MM.1S (cell line): Measurements from ENCODE around the gene ECE1.
"Not testable (repeated sequence)": the region's sequence is repeated elsewhere in the genome, so short reads cannot be mapped to it uniquely, and the experiment has no call there.

ENCODE experiments used
- DNase-seq: peaks from one replicate; pipeline ENCODE4 v3.0.0-alpha.2; 2015
- H2AFZ ChIP-seq: fragments of 300-600 bp; sonication (generic); 2 replicates; pipeline ENCODE4 v1.6.0; 2016; ENCODE audit warnings: antibody characterized with exemption, low read length
- H3F3A ChIP-seq: fragments of 300-600 bp; sonication (generic); 2 replicates; pipeline ENCODE4 v1.6.1; 2016; ENCODE audit warnings: mild to moderate bottlenecking, antibody characterized with exemption, low read length, moderate library complexity, mixed read lengths; ENCODE audit not compliant: insufficient read depth
- H3K27ac ChIP-seq: fragments of 300-600 bp; sonication (generic); 2 replicates; pipeline ENCODE4 v1.5.1; 2016; ENCODE audit warnings: mild to moderate bottlenecking, low read length
- H3K27me3 ChIP-seq: fragments of 300-600 bp; sonication (generic); replicated peaks from 2 replicates; pipeline ENCODE4 v1.6.0; 2016; ENCODE audit warnings: low read length; ENCODE audit not compliant: insufficient read depth
- H3K36me3 ChIP-seq: fragments of 300-600 bp; sonication (generic); replicated peaks from 2 replicates; pipeline ENCODE4 v1.6.1; 2016; ENCODE audit warnings: mild to moderate bottlenecking, low read length, mixed read lengths; ENCODE audit not compliant: insufficient read depth
- H3K4me1 ChIP-seq: fragments of 300-600 bp; sonication (generic); 2 replicates; pipeline ENCODE4 v1.6.1; 2016; ENCODE audit warnings: low read length, mixed read lengths
- H3K4me2 ChIP-seq: fragments of 300-600 bp; sonication (generic); 2 replicates; pipeline ENCODE4 v1.6.0; 2016; ENCODE audit warnings: low read depth, low read length
- H3K4me3 ChIP-seq: fragments of 300-600 bp; sonication (generic); 2 replicates; pipeline ENCODE4 v1.5.1; 2016; ENCODE audit warnings: low read length, mixed read lengths
- H3K79me2 ChIP-seq: fragments of 300-600 bp; sonication (generic); 2 replicates; pipeline ENCODE4 v1.6.1; 2016; ENCODE audit warnings: mixed run types, low read length, mixed read lengths
- H3K9ac ChIP-seq: fragments of 300-600 bp; sonication (generic); 2 replicates; pipeline ENCODE4 v1.6.1; 2016; ENCODE audit warnings: low read length, mixed read lengths
- H3K9me2 ChIP-seq: fragments of 300-600 bp; sonication (generic); replicated peaks from 2 replicates; pipeline ENCODE4 v1.6.1; 2016; ENCODE audit warnings: mild to moderate bottlenecking, low read length, mixed read lengths; ENCODE audit not compliant: insufficient read depth
- H3K9me3 ChIP-seq: fragments of 300-600 bp; sonication (generic); replicated peaks from 2 replicates; pipeline ENCODE4 v1.6.1; 2016; ENCODE audit warnings: mild to moderate bottlenecking, low read length, mixed read lengths; ENCODE audit not compliant: insufficient read depth
- H4K20me1 ChIP-seq: fragments of 300-600 bp; sonication (generic); 2 replicates; pipeline ENCODE4 v1.6.1; 2016; ENCODE audit warnings: mild to moderate bottlenecking, low read length, moderate library complexity, mixed read lengths; ENCODE audit not compliant: insufficient read depth
- EZH2 ChIP-seq: fragments of 300-600 bp; sonication (generic); optimal IDR thresholded peaks from 2 replicates; pipeline ENCODE3; 2017; ENCODE audit warnings: low read depth, mild to moderate bottlenecking, antibody characterized with exemption, low read length, mixed read lengths
- EZH2phosphoT487 ChIP-seq: fragments of 300-600 bp; sonication (generic); IDR thresholded peaks from 2 replicates; pipeline ENCODE4 v1.6.1; 2018; ENCODE audit warnings: antibody characterized with exemption, low read length
- TF ChIP-seq, protein P1 (sequence below): fragments of 300-600 bp; sonication (generic); IDR thresholded peaks from 2 replicates; pipeline ENCODE4 v1.5.1; 2016; ENCODE audit warnings: antibody characterized with exemption, low read length, mixed read lengths

ECE1 gene

DNA sequence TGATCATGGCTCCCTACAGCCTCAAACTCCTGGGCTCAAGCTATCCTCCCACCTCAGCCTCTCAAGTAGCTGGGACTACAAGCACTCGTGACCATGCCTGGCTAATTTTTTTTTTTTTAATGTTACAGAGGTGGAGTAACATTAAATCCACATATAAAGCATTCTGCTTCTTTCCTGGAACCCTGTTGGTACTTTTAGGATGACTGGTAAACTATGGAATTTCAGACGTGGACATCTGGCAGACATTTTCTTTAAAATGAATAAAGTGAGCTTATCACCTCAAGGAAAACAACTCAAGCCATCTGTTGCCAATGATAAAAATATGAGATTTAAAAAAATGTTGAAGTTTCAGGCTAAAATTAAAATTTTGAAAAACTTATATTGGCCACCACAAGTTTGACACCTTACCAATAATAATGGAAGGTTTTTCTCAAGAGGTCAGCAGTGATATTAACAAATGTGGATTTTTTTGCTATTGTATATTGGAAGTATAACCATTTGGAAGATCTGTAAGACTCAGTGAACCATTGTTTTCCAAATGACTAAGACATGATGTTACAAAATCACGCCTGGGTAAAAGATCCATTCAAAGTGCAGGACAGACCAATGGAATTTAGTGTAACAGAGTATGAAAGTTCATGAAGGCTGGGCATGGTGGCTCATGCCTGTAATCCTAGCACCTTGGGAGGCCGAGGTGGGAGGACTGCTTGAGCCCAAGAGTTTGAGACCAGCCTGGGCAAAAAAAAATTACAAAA, 60.8 kb downstream of the ECE1 start:
- Histone ChIP-seq H2AFZ (no peak overlapping the region), H3K9ac (no peak overlapping the region), H3K79me2 (no peaks in the 10 kb centered on the region), H4K20me1 (no peaks in the 10 kb centered on the region), H3K36me3 (no peaks in the 10 kb centered on the region), H3K9me3 (no peaks in the 10 kb centered on the region), H3F3A (no peaks in the 10 kb centered on the region), H3K9me2 (no peaks in the 10 kb centered on the region), H3K4me3 (no peak overlapping the region), H3K27ac (no peak overlapping the region), H3K4me2 (no peak overlapping the region), H3K4me1 (no peaks in the 10 kb centered on the region), H3K27me3 (no peaks in the 10 kb centered on the region)
- TF ChIP-seq, protein P1, sequence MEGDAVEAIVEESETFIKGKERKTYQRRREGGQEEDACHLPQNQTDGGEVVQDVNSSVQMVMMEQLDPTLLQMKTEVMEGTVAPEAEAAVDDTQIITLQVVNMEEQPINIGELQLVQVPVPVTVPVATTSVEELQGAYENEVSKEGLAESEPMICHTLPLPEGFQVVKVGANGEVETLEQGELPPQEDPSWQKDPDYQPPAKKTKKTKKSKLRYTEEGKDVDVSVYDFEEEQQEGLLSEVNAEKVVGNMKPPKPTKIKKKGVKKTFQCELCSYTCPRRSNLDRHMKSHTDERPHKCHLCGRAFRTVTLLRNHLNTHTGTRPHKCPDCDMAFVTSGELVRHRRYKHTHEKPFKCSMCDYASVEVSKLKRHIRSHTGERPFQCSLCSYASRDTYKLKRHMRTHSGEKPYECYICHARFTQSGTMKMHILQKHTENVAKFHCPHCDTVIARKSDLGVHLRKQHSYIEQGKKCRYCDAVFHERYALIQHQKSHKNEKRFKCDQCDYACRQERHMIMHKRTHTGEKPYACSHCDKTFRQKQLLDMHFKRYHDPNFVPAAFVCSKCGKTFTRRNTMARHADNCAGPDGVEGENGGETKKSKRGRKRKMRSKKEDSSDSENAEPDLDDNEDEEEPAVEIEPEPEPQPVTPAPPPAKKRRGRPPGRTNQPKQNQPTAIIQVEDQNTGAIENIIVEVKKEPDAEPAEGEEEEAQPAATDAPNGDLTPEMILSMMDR = no peak
- TF ChIP-seq EZH2phosphoT487 = no peak
- no peak for TF ChIP-seq EZH2
- DNase-seq = no peak

DNA sequence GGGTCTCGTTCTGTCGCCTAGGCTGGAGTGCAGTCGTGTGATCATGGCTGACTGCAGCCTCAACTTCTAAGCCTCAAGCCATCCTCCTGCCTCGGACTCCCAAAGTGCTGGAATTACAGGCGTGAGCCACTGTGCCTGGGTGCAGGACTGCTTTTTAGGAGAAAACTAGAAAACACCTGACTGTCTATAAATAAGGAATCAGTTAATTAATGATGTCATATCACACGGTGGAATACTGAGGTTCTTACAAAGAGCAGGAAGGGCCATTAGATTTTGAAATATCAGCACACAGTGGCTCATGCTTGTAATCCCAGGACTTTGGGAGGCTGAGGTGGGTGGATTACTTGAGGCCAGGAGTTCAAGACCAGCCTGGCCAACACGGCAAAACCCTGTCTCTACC, 62.0 kb downstream of the ECE1 start:
- not testable (repeated sequence) for H3K4me3 ChIP-seq, H3K4me2 ChIP-seq, H3F3A ChIP-seq, H3K9me3 ChIP-seq, H3K36me3 ChIP-seq, H3K27me3 ChIP-seq, DNase-seq, H3K9me2 ChIP-seq, H2AFZ ChIP-seq, H3K4me1 ChIP-seq, H3K27ac ChIP-seq, H3K79me2 ChIP-seq, H4K20me1 ChIP-seq, H3K9ac ChIP-seq

DNA sequence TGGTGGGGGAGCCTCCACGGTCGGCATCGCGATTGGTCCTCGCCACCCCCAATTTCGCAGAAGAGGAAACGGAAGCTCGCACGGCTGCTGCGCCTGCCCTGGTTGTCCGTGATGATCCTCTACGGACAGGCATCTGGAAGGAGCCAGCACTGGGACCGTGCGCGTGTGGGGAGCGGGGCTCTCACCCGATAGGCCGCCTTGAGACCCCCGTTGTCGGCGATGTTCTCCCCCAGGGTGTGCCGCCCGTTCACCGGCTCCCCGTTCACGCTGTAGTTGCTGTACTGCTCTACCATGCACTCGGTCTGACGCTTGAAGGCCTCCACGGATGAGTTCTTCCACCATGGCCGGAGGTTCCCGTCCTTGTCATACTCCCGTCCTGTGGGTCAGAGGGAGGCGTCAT, 65.2 kb downstream of the ECE1 start:
- Histone ChIP-seq H3K27ac (no peak overlapping the region), H3K79me2 (no peaks in the 10 kb centered on the region), H3K27me3 (no peaks in the 10 kb centered on the region), H3K4me2 (no peak overlapping the region), H3K4me1 (no peaks in the 10 kb centered on the region), H3K9ac (no peak overlapping the region), H3F3A (no peaks in the 10 kb centered on the region), H3K9me2 (no peaks in the 10 kb centered on the region), H2AFZ (no peak overlapping the region), H3K9me3 (no peaks in the 10 kb centered on the region), H3K36me3 (no peaks in the 10 kb centered on the region), H4K20me1 (no peaks in the 10 kb centered on the region), H3K4me3 (no peak overlapping the region)
- no peak for TF ChIP-seq EZH2
- no peak for DNase-seq

GRCh38 chr1:21220815-21221214, 69.4 kb downstream of the ECE1 start:
- Histone ChIP-seq H4K20me1 (no peaks in the 10 kb centered on the region), H3K27ac (no peak overlapping the region), H3F3A (no peaks in the 10 kb centered on the region), H3K79me2 (no peaks in the 10 kb centered on the region), H3K4me1 (no peaks in the 10 kb centered on the region), H3K36me3 (no peaks in the 10 kb centered on the region), H3K4me2 (no peak overlapping the region), H3K9ac (no peak overlapping the region), H3K9me3 (no peaks in the 10 kb centered on the region), H3K27me3 (no peaks in the 10 kb centered on the region), H3K9me2 (no peaks in the 10 kb centered on the region), H3K4me3 (no peak overlapping the region), H2AFZ (no peak overlapping the region)
- TF ChIP-seq EZH2 (no peak), EZH2phosphoT487 (no peak)
- TF ChIP-seq, protein P1 = no peak
- DNase-seq = no peak
